ENCODE data around the gene UST.
"Not testable (repeated sequence)": the region's sequence is repeated elsewhere in the genome, so short reads cannot be mapped to it uniquely, and the experiment has no call there.

UST gene

GRCh38 chr6:149004664-149005063 lies 257.8 kb downstream of the UST start:
- DNase-seq (ENCODE audit: low spot score), result no peak
- no peak for TF ChIP-seq CTCF (IDR thresholded peaks at IDR 0.05; ENCODE audit: borderline replicate concordance, control extremely low read depth, extremely low read depth, insufficient read depth, missing control alignments)
- in situ Hi-C loops (cut with MboI; ENCODE audit: low sequenced_read_pairs, unreplicated experiment), result no loop called here

GRCh38 chr6:149006236-149006635 lies 259.4 kb downstream of the UST start:
- in situ Hi-C loops (cut with MboI; ENCODE audit: low sequenced_read_pairs, unreplicated experiment); DNase-seq (ENCODE audit: low spot score): not testable (repeated sequence)

GRCh38 chr6:149006671-149007070 lies 259.8 kb downstream of the UST start:
- in situ Hi-C loops (cut with MboI; ENCODE audit: low sequenced_read_pairs, unreplicated experiment), result no loop called here
- no peak for TF ChIP-seq CTCF (IDR thresholded peaks at IDR 0.05; ENCODE audit: borderline replicate concordance, control extremely low read depth, extremely low read depth, insufficient read depth, missing control alignments)
- DNase-seq (ENCODE audit: low spot score), result no peak

- TF ChIP-seq CTCF (IDR thresholded peaks at IDR 0.05; ENCODE audit: borderline replicate concordance, control extremely low read depth, extremely low read depth, insufficient read depth, missing control alignments), result no peak
- no peak for DNase-seq (ENCODE audit: low spot score)
- in situ Hi-C loops (cut with MboI; ENCODE audit: low sequenced_read_pairs, unreplicated experiment), result no loop called here
Observed at GRCh38 chr6:149007846-149008245, 261.0 kb downstream of the UST start.

GRCh38 chr6:149008741-149009140 lies 261.9 kb downstream of the UST start:
- no peak for TF ChIP-seq CTCF (IDR thresholded peaks at IDR 0.05; ENCODE audit: borderline replicate concordance, control extremely low read depth, extremely low read depth, insufficient read depth, missing control alignments)
- in situ Hi-C loops (cut with MboI; ENCODE audit: low sequenced_read_pairs, unreplicated experiment), result no loop called here
- no peak for DNase-seq (ENCODE audit: low spot score)

GRCh38 chr6:149012040-149012545 lies 265.3 kb downstream of the UST start:
- in situ Hi-C loops (cut with MboI; ENCODE audit: low sequenced_read_pairs, unreplicated experiment), result no loop called here

More at GRCh38 chr6:149012040-149012545, 265.3 kb downstream of the UST start:
- DNase-seq (ENCODE audit: low spot score), result no peak
- no peak for TF ChIP-seq CTCF (IDR thresholded peaks at IDR 0.05; ENCODE audit: borderline replicate concordance, control extremely low read depth, extremely low read depth, insufficient read depth, missing control alignments)
